Fibroblast of mammary gland (primary cell): Measurements from ENCODE around the gene FHOD3.
A peak's percentile ranks its signal among the peaks of the same experiment; 100 is the strongest.
"Not testable (repeated sequence)": the region's sequence is repeated elsewhere in the genome, so short reads cannot be mapped to it uniquely, and the experiment has no call there.

Experiments used
- DNase-seq: peaks from one replicate; pipeline ENCODE4 v3.0.0-alpha.2; 2010; ENCODE audit warnings: low read depth
- H3K4me3 ChIP-seq: 2 replicates; pipeline ENCODE4 v1.5.1; 2011; ENCODE audit warnings: low read depth, mild to moderate bottlenecking, low read length, moderate library complexity; ENCODE audit not compliant: control insufficient read depth
- TF ChIP-seq, protein P1 (sequence below): conservative IDR thresholded peaks from 2 replicates; pipeline ENCODE4 v1.5.1; 2011; ENCODE audit warnings: low read depth, low read length, inconsistent platforms; ENCODE audit not compliant: control insufficient read depth, insufficient read depth

FHOD3 gene

DNA sequence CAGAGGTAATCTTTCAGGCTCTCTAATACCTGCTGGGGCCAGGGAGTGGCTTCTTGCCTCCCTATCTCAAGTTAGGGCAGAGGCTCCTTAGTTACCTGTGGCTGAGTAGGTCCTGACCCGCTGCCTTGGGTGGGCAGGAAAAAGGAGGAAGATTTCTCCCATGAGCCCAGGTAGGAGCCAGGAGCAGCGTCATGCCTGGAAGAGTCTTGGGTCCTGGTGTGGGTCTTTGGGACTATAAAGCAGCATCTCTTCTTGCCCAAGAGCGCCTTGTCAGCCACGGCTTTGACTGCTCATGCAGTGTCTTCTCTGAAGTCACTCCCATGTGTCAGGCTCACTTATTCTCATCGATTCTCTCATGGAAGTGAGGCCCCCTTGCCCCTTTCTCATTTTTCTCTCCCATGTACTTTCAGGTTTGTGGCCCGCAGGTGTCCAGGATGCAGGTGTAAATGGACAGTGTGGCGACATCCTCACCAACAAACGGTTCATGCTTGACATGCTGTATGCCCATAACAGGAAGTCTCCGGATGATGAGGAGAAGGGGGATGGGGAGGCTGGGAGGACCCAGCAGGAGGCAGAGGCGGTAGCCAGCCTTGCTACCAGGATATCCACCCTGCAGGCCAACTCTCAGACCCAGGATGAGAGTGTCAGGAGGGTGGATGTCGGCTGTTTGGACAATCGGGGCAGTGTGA lies 420.1 kb downstream of the FHOD3 start:
- DNase-seq: no peak
- TF ChIP-seq, protein P1, sequence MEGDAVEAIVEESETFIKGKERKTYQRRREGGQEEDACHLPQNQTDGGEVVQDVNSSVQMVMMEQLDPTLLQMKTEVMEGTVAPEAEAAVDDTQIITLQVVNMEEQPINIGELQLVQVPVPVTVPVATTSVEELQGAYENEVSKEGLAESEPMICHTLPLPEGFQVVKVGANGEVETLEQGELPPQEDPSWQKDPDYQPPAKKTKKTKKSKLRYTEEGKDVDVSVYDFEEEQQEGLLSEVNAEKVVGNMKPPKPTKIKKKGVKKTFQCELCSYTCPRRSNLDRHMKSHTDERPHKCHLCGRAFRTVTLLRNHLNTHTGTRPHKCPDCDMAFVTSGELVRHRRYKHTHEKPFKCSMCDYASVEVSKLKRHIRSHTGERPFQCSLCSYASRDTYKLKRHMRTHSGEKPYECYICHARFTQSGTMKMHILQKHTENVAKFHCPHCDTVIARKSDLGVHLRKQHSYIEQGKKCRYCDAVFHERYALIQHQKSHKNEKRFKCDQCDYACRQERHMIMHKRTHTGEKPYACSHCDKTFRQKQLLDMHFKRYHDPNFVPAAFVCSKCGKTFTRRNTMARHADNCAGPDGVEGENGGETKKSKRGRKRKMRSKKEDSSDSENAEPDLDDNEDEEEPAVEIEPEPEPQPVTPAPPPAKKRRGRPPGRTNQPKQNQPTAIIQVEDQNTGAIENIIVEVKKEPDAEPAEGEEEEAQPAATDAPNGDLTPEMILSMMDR: no peak
- no peak overlapping the region for H3K4me3 ChIP-seq

DNA sequence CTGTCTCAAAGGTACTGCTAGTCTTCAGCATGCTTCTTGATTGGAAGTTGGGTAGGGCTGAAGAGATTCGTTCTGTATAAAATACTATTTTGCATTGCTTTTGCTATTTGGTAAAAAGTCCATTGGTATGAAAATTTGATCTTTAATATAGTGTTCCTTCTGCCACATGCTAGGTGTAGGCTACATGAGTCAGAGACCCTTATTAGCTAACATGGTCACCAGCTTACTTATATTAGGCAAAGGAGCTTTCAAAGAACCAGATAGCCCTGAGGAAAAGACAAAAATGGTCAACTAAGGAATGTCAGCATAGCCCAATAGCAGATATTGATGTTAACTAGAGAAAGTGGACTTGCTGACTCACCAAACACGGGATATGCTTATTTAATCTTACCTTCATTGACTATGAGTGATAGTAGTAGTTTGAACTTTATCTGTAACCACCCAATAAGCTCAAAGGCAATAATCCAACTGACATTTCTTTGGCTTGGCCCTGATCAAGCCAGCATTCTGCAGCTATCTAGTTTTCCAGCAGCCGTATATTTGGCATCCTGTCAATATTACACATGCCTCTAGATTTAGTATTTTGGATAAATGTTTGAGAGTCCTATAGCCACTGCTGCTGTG lies 421.3 kb downstream of the FHOD3 start:
- DNase-seq: no peak
- TF ChIP-seq, protein P1: no peak
- H3K4me3 ChIP-seq: no peak overlapping the region

DNA sequence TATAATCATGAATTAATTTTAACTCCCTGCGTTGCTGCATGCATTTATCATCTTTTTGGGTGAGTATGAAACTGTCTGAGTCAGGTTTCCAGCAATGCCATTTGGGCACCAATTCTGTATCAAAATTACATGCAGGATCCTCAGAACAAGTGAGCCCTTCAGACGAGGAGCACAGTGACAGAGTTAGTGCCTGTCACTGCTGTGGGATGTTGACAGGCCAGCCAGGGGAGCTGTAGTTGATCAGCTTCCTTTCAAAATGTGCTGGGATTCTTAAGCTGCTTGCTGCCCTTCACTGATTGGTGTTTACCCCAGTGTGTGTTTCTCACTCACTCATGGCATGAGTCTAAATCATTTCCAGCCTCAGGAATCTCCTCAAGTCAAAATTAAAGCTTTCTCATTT lies 422.1 kb downstream of the FHOD3 start:
- DNase-seq: no peak
- TF ChIP-seq, protein P1: no peak
- no peak overlapping the region for H3K4me3 ChIP-seq

DNA sequence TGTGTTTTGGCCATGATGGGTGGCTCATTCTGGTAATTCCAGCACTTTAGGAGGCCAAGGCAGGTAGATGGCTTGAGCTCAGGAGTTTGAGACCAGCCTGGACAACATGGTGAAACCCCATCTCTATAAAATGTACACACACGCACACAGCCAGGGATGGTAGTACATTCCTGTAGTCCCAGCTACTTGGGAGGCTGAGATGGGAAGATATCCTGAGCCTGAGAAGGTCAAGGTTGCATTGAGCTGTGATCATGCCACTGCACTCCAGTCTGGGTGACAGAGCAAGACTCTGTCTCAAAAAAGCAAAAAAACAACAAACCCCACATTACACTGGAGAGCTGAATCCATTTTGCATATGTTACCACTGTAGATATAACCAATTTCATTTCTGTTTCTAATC lies 423.8 kb downstream of the FHOD3 start:
- H3K4me3 ChIP-seq, DNase-seq: not testable (repeated sequence)

DNA sequence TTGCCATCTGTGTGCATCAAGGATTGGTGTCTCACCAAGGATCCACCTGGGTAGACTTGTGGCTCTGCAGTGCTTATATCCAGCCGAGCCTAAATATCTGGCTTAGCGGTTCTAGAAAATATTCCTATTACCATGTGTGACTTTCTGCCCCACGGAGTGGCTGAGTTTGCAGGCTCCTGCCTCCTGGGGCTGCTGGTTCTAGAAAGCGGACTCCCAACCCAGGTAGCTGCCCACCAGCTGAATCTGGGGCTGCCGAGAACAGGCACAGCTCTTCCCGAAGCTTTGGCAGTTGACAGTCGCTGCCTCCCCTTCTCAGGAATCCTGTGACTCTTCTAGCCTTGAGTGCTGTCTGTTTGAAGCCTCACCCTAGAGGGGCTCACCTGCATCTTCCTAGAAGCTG lies 426.7 kb downstream of the FHOD3 start:
- TF ChIP-seq, protein P1: no peak
- no peak overlapping the region for H3K4me3 ChIP-seq

DNA sequence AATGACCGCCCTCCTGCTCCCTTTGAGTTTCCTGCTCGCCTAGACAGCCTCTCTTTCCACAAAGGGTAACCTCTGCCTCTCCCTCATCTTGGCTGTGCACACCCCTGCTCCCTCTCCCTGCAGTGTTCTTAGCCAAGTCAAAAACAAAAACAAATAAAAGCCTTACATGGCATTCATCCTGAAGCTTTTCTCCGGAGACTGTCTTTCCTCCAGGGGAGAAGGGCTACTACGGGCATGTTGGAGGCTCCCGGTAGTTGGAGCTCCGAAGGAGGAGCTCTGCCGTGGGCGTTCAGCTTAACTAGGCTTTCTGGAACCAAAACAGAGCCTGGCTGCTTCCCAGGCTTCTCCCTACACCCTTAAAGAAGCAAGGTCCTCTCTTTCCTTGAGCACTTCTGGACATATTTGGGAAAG lies 427.1 kb downstream of the FHOD3 start:
- DNase-seq: peak; percentile 19
- H3K4me3 ChIP-seq: no peak overlapping the region
- TF ChIP-seq, protein P1: no peak

More for the DNA sequence above, 426.7 kb downstream of the FHOD3 start:
- DNase-seq: no peak

DNA sequence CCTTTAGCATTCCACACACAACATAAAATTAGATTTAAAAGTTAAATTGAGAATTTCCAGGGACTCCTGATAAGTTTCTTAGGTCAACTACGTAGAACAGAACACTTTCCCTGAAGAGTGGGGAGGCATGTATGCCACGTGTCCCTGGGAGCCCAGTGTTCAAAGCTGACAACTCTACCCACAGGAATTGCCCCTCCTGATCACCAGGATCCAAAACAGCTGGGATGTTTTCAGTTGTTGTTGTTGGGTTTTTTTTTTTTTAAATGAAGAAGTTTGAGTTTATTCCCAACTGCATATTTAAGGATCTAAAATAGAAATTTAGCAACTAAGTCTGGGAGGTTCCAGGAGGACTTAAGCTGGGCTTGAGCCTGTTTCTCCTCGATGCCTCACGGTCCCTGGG lies 430.8 kb downstream of the FHOD3 start:
- DNase-seq: no peak
- TF ChIP-seq, protein P1: no peak
- no peak overlapping the region for H3K4me3 ChIP-seq
